K562 (cell line): Measurements from ENCODE around the gene SELENOW. TPM values are rescaled to one million over a fixed set of nuclear protein-coding genes. Genes with fewer than 3 reads are reported as not detected.

ENCODE experiments used
- ATAC-seq: fragments of 200-7000 bp; cut with Tn5 transposase; 3 replicates; pipeline ENCODE4 v1.9.1; 2020; ENCODE audit warnings: moderate library complexity
- BruUV-seq: library from RNA; stranded (reverse); fragments of 400-500 nt; replicated peaks from 2 replicates; lab custom pipeline; 2021; lab: Mats Ljungman, UMichigan
- CTCF ChIA-PET: fragments of 300-600 bp; formaldehyde crosslinking; extraction: SDS; loops from one replicate; lab custom pipeline; 2021; ENCODE audit warnings: low intra/inter-chr PET ratio; lab: Yijun Ruan, JAX
- POLR2A ChIA-PET: fragments of 300-600, 350-650 bp; sonication (Branson Sonifier 250); formaldehyde crosslinking; extraction: SDS; loops from one replicate; lab custom pipeline; 2021; ENCODE audit warnings: antibody characterized with exemption, inconsistent platforms; lab: Yijun Ruan, JAX
- DNase-seq, 4 experiments: peaks; one replicate each; pipeline versions ENCODE4 v3.0.0 to v3.0.0-alpha.2; 2011 to 2018; ENCODE audit warnings: low spot score in 3 of 4, mixed read lengths in 3 of 4; ENCODE audit errors: extremely low read depth in 1 of 4
- FAIRE-seq: peaks from 2 replicates; lab custom pipeline; 2011; peaks lifted over from hg19 to GRCh38; lab: Jason Lieb, UNC
- H2AFZ ChIP-seq: 2 replicates; pipeline ENCODE4 v1.6.0; 2011; ENCODE audit warnings: low read depth, low read length, control low read depth, inconsistent platforms
- H3K27ac ChIP-seq: fragments of 200-600 bp; 3 replicates; pipeline ENCODE4 v1.8.0; 2011; ENCODE audit warnings: low read depth, mild to moderate bottlenecking, control low read depth, inconsistent platforms, low read length, moderate library complexity, mixed read lengths; ENCODE audit errors: extremely low read depth
- H3K27me3 ChIP-seq, 2 experiments: fragments of 300-600 bp in 1 of 2; 2 replicates in 1 of 2; 3 replicates in 1 of 2; pipeline versions ENCODE4 v1.6.0 to v1.8.0; 2011; ENCODE audit warnings: inconsistent platforms in 2 of 2, low read length in 2 of 2, mild to moderate bottlenecking in 1 of 2, mixed read lengths in 1 of 2, moderate library complexity in 1 of 2; ENCODE audit not compliant: control insufficient read depth in 2 of 2, insufficient read depth in 2 of 2
- H3K36me3 ChIP-seq: fragments of 300-600 bp; 3 replicates; pipeline ENCODE4 v1.8.0; 2011; ENCODE audit warnings: mild to moderate bottlenecking, low read length, inconsistent platforms; ENCODE audit not compliant: control insufficient read depth, insufficient read depth
- H3K4me1 ChIP-seq, 2 experiments: fragments of 200-600 bp in 1 of 2; replicated peaks in 1 of 2; 2 replicates in 1 of 2; 3 replicates in 1 of 2; pipeline versions ENCODE4 v1.5.1 to v1.8.0; 2011; ENCODE audit warnings: inconsistent platforms in 2 of 2, low read length in 2 of 2, mild to moderate bottlenecking in 1 of 2, mixed read lengths in 1 of 2, moderate library complexity in 1 of 2; ENCODE audit not compliant: control insufficient read depth in 2 of 2, insufficient read depth in 2 of 2
- H3K4me2 ChIP-seq: 2 replicates; pipeline ENCODE4 v1.6.1; 2011; ENCODE audit warnings: low read length, control low read depth, inconsistent platforms, mixed read lengths; ENCODE audit not compliant: insufficient read depth
- H3K4me3 ChIP-seq: fragments of 200-600 bp; sonication (generic), shearing (Covaris generic); 2 replicates; pipeline ENCODE4 v1.5.1; 2016; ENCODE audit warnings: control low read depth, inconsistent platforms
- H3K79me2 ChIP-seq: fragments of 200-600 bp; 3 replicates; pipeline ENCODE4 v1.8.0; 2011; ENCODE audit warnings: low read length, inconsistent platforms; ENCODE audit not compliant: control insufficient read depth, insufficient read depth
- H3K9ac ChIP-seq, 2 experiments: 2 replicates each; pipeline versions ENCODE4 v1.6.0 to v1.6.1; 2011; ENCODE audit warnings: low read depth in 2 of 2, low read length in 2 of 2, control low read depth in 1 of 2, inconsistent platforms in 1 of 2, mild to moderate bottlenecking in 1 of 2, mixed read lengths in 1 of 2; ENCODE audit not compliant: insufficient read depth in 1 of 2
- H3K9me1 ChIP-seq: one replicate; pipeline ENCODE4 v1.6.0; 2011; ENCODE audit warnings: inconsistent platforms, mild to moderate bottlenecking, low read length, moderate library complexity; ENCODE audit not compliant: control insufficient read depth, insufficient read depth
- H3K9me3 ChIP-seq: replicated peaks from 2 replicates; pipeline ENCODE4 v1.5.1; 2011; ENCODE audit warnings: low read depth, low read length, inconsistent platforms; ENCODE audit not compliant: control insufficient read depth, insufficient read depth
- H4K20me1 ChIP-seq: replicated peaks from 2 replicates; pipeline ENCODE4 v1.6.1; 2011; ENCODE audit warnings: low read length, inconsistent platforms, mixed read lengths; ENCODE audit not compliant: control insufficient read depth, insufficient read depth
- GABPA ChIP-seq: fragments of 200-800 bp; sonication (Bioruptor generic); conservative IDR thresholded peaks from 2 replicates; pipeline ENCODE4 v1.6.1; 2016; ENCODE audit warnings: low read depth, missing genetic modification characterization, missing compliant biosample characterization
- GATAD2B ChIP-seq: fragments of 450-650 bp; IDR thresholded peaks from 2 replicates; pipeline ENCODE4 v1.6.1; 2017; ENCODE audit warnings: mild to moderate bottlenecking, borderline replicate concordance
- HSF4 ChIP-seq: fragments of 250-450 bp; sonication (Bioruptor Pico); IDR thresholded peaks from 2 replicates; pipeline ENCODE4 v2.1.2; 2022; ENCODE audit warnings: mild to moderate bottlenecking, moderate library complexity, borderline replicate concordance
- KDM5B ChIP-seq: fragments of 200-600 bp; sonication (generic); IDR thresholded peaks from 2 replicates; pipeline ENCODE4 v1.6.1; 2012; ENCODE audit warnings: low read depth, mild to moderate bottlenecking, moderate library complexity, low read length, control low read depth, inconsistent platforms; ENCODE audit not compliant: insufficient replicate concordance
- NEUROD1 ChIP-seq: fragments of 150-350 bp; IDR thresholded peaks from 2 replicates; pipeline ENCODE4 v1.6.1; 2014; ENCODE audit warnings: borderline replicate concordance, low read length, low read depth; ENCODE audit not compliant: partially characterized antibody
- NFYB ChIP-seq: IDR thresholded peaks from 2 replicates; pipeline ENCODE4 v1.6.1; 2011; ENCODE audit warnings: mild to moderate bottlenecking, moderate library complexity; ENCODE audit not compliant: insufficient read length; ENCODE audit errors: extremely low read depth
- POLR2B ChIP-seq: fragments of 450-650 bp; IDR thresholded peaks from 2 replicates; pipeline ENCODE4 v1.6.1; 2018; ENCODE audit warnings: low read depth; ENCODE audit not compliant: partially characterized antibody
- RBM34 ChIP-seq: fragments of 200-400 bp; formaldehyde crosslinking; IDR thresholded peaks from 2 replicates; pipeline ENCODE4 v1.6.1; 2018; ENCODE audit warnings: low read length, borderline replicate concordance; ENCODE audit not compliant: insufficient read depth
- SAP30 ChIP-seq: fragments of 200-600 bp; sonication (generic); IDR thresholded peaks from 2 replicates; pipeline ENCODE4 v1.6.1; 2012; ENCODE audit warnings: borderline replicate concordance, low read depth, mild to moderate bottlenecking, moderate library complexity, low read length, control low read depth, inconsistent platforms; ENCODE audit not compliant: insufficient read depth, poor library complexity, severe bottlenecking
- TEAD2 ChIP-seq: fragments of 450-650 bp; IDR thresholded peaks from 2 replicates; pipeline ENCODE4 v1.6.1; 2016; ENCODE audit warnings: missing genetic modification characterization, control low read depth, missing compliant biosample characterization
- ZFX ChIP-seq: sonication (generic); formaldehyde crosslinking; IDR thresholded peaks from 2 replicates; pipeline ENCODE4 v1.8.0; 2022; ENCODE audit warnings: mild to moderate bottlenecking, missing genetic modification reagents, moderate library complexity
- ZNF217 ChIP-seq: sonication (generic); formaldehyde crosslinking; IDR thresholded peaks from 2 replicates; pipeline ENCODE4 v1.8.0; 2022; ENCODE audit warnings: mild to moderate bottlenecking, missing genetic modification reagents
- WGBS: fragments of 100-300 bp; shearing (Covaris generic); methylation state at CpG from one replicate; pipeline ENCODE4 v1.1.6; 2016; ENCODE audit warnings: low coverage, mixed read lengths; ENCODE audit not compliant: insufficient coverage; ENCODE audit errors: missing lambda C conversion rate; 5-methylcytosine and 5-hydroxymethylcytosine counted together
- in situ Hi-C: fragments of 300-500 bp; cut with MboI; formaldehyde crosslinking; loops from 4 replicates; pipeline ENCODE4 v1.15.0; 2018; ENCODE audit warnings: inconsistent platforms, mixed read lengths
- intact Hi-C: fragments of 100-400 bp; cut with micrococcal nuclease; formaldehyde crosslinking; loops from 2 replicates; pipeline ENCODE4 v1.14.2; 2022
- polyA plus RNA-seq, 8 experiments: library from polyadenylated mRNA; depleted of rRNA in 4 of 8; stranded (reverse) in 5 of 8; unstranded in 3 of 8; fragments of >200 nt; fragmentation: Nextera tagmentation in 2 of 8; fragmentation: Illumina TruSeq in 1 of 8; extraction: Ambion mirVana in 2 of 8; extraction: Trizol in 1 of 8; gene quantifications; 2 replicates each; pipeline versions ENCODE4 v1.2.1 to v1.2.3, GENCODE V29; 2011 to 2014; ENCODE audit warnings: inconsistent platforms in 1 of 8, missing spikeins in 1 of 8
- total RNA-seq, 7 experiments: library from RNA; depleted of rRNA in 6 of 7; stranded (reverse); fragments of >200 nt in 6 of 7; fragmentation: Illumina TruSeq in 2 of 7; extraction: Trizol in 2 of 7; gene quantifications; 2 replicates each; pipeline versions ENCODE4 v1.2.1 to v1.2.3, GENCODE V29; 2011 to 2021; ENCODE audit warnings: low replicate concordance in 1 of 7
- TF ChIP-seq, protein P1 (sequence below), 2 experiments: fragments of 450-650 bp in 1 of 2; sonication (generic) in 1 of 2; formaldehyde crosslinking; conservative IDR thresholded peaks; 2 replicates each; pipeline versions ENCODE4 v1.4.0 to v1.8.1; 2020 to 2022; ENCODE audit warnings: mild to moderate bottlenecking in 1 of 2, missing genetic modification reagents in 1 of 2
- TF ChIP-seq, protein P2 (sequence below), 3 experiments: fragments of 200-800 bp in 1 of 3; fragments of 250-450 bp in 1 of 3; fragments of 450-650 bp in 1 of 3; sonication (Bioruptor Pico) in 1 of 3; sonication (Bioruptor generic) in 1 of 3; formaldehyde crosslinking in 1 of 3; IDR thresholded peaks; 2 replicates each; pipeline versions ENCODE4 v1.6.1 to v1.8.0; 2016 to 2022; ENCODE audit warnings: mild to moderate bottlenecking in 2 of 3, missing genetic modification characterization in 2 of 3, missing compliant biosample characterization in 1 of 3, moderate library complexity in 1 of 3

Gene SELENOW
- total and polyA plus RNA-seq, 9 of the 15 experiments (the other 6 are each of a cell fraction or from before 2014, with no cell fraction given), result 91.9 to 279 (median 156) TPM

DNA sequence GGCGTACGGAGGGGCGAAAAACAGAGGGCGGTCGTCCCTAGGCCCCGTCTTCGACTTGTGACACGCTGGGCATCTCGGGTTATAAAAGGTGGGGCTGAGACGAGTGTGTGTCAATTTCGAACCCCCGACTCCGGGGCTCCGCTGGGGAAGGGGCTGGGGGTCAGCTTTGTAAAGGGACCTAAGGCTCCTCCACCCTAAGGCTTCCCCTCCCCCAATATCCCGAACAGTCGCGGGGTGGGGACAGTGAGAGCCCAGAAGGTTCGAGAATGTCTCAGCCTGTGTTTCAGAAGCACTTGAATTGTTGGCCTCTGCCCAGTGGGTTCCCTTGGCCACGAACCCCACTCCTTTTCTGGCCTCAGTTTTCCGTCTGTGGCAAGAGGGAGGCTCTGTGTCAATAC, 450 bp downstream of the SELENOW start:
- peak; percentile 71 for FAIRE-seq
- peak overlapping the region; percentile 94 to 100 for H3K9ac ChIP-seq
- peaks cover 3% of the 10 kb centered on the region for H3K9me1 ChIP-seq
- peak overlapping the region; percentile 95 for H3K4me3 ChIP-seq
- POLR2A ChIA-PET, result no interaction called here
- H2AFZ ChIP-seq, result peak overlapping the region; percentile 96
- peak overlapping the region; percentile 96 for H3K27ac ChIP-seq
- in situ Hi-C loops, result no loop called here
- CTCF ChIA-PET, result interaction anchor here (1.5 kb wide), 1 partner anchor 10 kb away, joined by 7 read pairs; no protein-coding TSS in a partner anchor
- TSS peak; percentile 77 for BruUV-seq
- peak in 1 of 4 experiments; percentile 49 for DNase-seq
- WGBS, result 0% methylated on average over 12 of the region's 20 CpGs
- peaks cover 11 to 29% of the 10 kb centered on the region in 2 experiments; a peak in 3 of 5 replicates for H3K4me1 ChIP-seq
- H3K4me2 ChIP-seq, result peak overlapping the region; percentile 84
- H3K36me3 ChIP-seq, result peaks cover 28% of the 10 kb centered on the region; the same call in 2 of the 3 replicates
- H3K9me3 ChIP-seq, result no peaks in the 10 kb centered on the region
- no peaks in the 10 kb centered on the region for H4K20me1 ChIP-seq
- no peaks in the 10 kb centered on the region for H3K27me3 ChIP-seq
- peaks cover 25% of the 10 kb centered on the region for H3K79me2 ChIP-seq
- peak; percentile 56 for ATAC-seq
- intact Hi-C loops, result no loop called here
- no peak for TF ChIP-seq NFYB
- TF ChIP-seq, protein P1, sequence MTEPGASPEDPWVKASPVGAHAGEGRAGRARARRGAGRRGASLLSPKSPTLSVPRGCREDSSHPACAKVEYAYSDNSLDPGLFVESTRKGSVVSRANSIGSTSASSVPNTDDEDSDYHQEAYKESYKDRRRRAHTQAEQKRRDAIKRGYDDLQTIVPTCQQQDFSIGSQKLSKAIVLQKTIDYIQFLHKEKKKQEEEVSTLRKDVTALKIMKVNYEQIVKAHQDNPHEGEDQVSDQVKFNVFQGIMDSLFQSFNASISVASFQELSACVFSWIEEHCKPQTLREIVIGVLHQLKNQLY (CRISPR knock-in tag; conservative IDR thresholded peaks at IDR 0.05), result no peak
- 0 out of 2 replicates have a peak, but pooled peaks have one; percentile 3 for TF ChIP-seq GABPA (tag)
- TF ChIP-seq NEUROD1, result no peak
- TF ChIP-seq GATAD2B, result no peak
- TF ChIP-seq HSF4 (CRISPR knock-in tag), result no peak
- TF ChIP-seq RBM34, result no peak
- TF ChIP-seq, protein P2, sequence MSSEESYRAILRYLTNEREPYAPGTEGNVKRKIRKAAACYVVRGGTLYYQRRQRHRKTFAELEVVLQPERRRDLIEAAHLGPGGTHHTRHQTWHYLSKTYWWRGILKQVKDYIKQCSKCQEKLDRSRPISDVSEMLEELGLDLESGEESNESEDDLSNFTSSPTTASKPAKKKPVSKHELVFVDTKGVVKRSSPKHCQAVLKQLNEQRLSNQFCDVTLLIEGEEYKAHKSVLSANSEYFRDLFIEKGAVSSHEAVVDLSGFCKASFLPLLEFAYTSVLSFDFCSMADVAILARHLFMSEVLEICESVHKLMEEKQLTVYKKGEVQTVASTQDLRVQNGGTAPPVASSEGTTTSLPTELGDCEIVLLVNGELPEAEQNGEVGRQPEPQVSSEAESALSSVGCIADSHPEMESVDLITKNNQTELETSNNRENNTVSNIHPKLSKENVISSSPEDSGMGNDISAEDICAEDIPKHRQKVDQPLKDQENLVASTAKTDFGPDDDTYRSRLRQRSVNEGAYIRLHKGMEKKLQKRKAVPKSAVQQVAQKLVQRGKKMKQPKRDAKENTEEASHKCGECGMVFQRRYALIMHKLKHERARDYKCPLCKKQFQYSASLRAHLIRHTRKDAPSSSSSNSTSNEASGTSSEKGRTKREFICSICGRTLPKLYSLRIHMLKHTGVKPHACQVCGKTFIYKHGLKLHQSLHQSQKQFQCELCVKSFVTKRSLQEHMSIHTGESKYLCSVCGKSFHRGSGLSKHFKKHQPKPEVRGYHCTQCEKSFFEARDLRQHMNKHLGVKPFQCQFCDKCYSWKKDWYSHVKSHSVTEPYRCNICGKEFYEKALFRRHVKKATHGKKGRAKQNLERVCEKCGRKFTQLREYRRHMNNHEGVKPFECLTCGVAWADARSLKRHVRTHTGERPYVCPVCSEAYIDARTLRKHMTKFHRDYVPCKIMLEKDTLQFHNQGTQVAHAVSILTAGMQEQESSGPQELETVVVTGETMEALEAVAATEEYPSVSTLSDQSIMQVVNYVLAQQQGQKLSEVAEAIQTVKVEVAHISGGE (CRISPR knock-in tag; IDR thresholded peaks at IDR 0.05), result no peak
- no peak for TF ChIP-seq POLR2B
- peak; percentile 9 for TF ChIP-seq KDM5B
- TF ChIP-seq ZFX, result peak; percentile 35; the same call in 1 of the 2 replicates
- TF ChIP-seq ZNF217, result no peak
- TF ChIP-seq TEAD2, result no peak
- TF ChIP-seq SAP30, result no peak
